Measurements from ENCODE around the gene EPAS1.

Gene EPAS1

DNA sequence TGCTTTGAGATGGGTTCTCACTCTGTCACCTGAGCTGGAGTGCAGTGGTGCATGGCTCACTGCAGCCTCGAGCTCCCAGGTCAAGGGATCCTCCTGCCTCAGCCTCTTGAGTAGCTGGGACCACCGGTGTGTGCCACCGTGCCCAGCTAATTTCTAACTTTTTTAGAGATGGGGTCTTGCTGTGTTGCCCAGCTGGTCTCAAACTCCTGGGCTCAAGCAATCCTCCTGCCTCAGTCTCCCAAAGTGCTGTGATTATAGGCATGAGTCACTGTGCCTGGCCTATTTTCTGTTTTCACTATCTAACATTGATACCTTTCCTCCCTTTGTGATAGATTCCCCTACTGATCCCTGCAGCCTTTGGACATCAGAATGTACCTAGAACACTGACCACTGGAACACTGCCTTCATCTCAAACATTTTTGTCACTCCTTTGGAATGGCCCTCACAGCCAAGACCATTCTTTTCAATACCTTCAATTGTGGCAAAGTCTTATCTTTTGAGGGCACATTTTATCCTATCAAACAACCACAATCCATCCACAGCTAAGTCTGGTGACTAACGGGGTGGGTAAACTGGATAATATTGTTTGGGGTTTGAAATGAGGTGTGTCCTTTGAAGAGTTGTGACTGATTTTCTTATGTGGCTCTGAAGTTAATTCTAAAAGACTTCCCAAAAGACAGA is 43.7 kb downstream of the EPAS1 start:
- no peak for TF ChIP-seq CTCF (IDR thresholded peaks at IDR 0.05; ENCODE audit: extremely low read depth, missing control alignments)
- DNase-seq (ENCODE audit: low spot score): no peak

DNA sequence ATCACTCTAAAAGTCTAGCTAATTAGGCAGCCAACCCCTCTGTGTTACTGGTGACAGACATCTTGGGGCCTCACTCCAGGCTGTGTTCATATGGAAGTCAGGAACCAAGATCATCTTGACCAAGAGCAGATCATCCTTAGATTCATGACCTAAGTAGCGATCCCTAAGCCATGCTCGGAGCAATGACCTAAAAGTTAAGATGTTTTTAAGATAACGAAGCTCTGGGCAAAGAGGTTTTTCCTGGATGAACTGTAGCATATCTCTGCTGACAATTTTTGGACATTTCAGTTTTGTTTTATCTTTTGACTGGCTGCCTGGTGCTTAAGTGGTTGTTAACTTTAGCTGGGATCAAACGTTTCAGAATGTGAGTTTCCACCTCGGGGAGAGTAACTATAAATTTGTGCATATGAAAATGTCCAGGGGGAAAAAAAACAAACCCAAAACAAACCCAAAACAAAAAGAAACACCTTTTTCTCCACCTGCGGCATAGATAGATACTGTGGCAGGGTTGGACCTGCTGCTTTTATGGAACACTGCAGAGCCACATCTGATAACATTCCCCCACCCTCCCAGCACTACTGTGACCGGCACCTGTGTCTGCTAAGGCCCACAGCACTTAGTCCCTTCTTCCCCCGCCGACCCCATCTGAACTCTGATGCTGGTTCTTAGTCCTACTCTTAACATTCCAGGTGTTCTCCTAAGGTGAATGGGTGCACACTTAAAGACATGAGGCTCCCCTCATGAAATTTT is 45.5 kb downstream of the EPAS1 start:
- no peak for TF ChIP-seq CTCF (IDR thresholded peaks at IDR 0.05; ENCODE audit: extremely low read depth, missing control alignments)
- no peak for DNase-seq (ENCODE audit: low spot score)

GRCh38 chr2:46344706-46345105 is 47.5 kb downstream of the EPAS1 start:
- TF ChIP-seq CTCF (IDR thresholded peaks at IDR 0.05; ENCODE audit: extremely low read depth, missing control alignments): no peak
- no peak for DNase-seq (ENCODE audit: low spot score)

DNA sequence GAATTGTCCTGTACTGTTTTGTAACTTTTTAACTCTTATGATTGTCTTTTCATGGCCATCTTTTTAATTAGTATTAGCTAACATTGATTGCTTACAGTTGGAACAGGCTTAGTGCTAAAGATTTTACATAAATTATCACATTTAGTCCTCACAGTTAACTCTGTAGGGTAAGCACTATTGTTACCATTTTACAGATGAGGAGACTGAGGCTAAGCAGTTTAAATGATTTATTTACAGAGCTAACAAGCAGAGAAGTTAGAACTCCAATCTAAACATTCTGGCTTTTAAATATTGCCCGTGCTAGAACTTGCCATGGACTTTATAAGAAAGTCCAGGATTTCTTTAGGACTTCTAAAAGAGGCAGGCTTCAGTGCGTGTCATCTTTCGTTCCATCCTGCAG is 48.6 kb downstream of the EPAS1 start:
- no peak for TF ChIP-seq CTCF (IDR thresholded peaks at IDR 0.05; ENCODE audit: extremely low read depth, missing control alignments)
- no peak for DNase-seq (ENCODE audit: low spot score)

DNA sequence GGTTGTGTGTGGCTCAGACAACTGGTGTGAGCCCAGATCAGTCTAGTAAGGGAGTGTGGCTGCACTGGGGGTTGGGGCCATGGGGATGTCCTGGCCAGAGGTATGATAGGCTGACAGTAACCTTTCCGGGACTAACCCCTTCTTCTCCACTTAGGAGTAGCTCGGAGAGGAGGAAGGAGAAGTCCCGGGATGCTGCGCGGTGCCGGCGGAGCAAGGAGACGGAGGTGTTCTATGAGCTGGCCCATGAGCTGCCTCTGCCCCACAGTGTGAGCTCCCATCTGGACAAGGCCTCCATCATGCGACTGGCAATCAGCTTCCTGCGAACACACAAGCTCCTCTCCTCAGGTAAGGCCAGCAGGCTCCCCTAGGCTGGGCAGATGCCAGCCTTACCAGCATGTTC is 49.5 kb downstream of the EPAS1 start:
- TF ChIP-seq CTCF (IDR thresholded peaks at IDR 0.05; ENCODE audit: extremely low read depth, missing control alignments): no peak
- DNase-seq (ENCODE audit: low spot score): no peak

DNA sequence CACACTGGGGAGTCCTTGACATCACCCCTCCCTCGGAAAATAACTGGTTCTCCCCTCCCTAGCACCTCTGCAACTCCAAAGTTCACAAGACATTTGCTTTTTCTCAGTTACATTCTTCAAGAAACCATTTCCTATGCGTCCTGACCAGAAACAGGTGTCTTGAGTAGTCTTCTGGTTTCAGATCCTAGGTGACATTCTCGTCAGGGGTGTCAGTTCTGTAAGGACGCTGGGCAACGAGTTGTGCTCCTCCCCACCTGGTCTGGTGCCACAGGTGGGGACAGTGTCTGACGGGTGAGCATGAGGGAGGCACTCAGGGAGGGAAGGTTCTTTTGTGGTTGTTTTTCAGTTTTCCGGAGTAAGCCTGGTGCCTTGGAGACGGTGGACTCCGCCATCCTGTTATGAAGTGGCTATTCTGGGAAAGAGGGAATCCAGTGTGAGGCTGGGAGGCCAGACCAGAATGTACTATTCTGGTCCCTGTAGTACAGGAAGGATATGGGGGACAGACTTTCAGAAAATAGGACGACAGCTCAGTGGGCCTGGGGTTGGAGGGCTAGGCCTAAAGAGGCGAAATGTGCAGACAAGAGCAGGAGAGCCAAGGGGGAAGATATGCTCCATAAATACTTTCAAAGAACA is 50.6 kb downstream of the EPAS1 start:
- no peak for TF ChIP-seq CTCF (IDR thresholded peaks at IDR 0.05; ENCODE audit: extremely low read depth, missing control alignments)

DNA sequence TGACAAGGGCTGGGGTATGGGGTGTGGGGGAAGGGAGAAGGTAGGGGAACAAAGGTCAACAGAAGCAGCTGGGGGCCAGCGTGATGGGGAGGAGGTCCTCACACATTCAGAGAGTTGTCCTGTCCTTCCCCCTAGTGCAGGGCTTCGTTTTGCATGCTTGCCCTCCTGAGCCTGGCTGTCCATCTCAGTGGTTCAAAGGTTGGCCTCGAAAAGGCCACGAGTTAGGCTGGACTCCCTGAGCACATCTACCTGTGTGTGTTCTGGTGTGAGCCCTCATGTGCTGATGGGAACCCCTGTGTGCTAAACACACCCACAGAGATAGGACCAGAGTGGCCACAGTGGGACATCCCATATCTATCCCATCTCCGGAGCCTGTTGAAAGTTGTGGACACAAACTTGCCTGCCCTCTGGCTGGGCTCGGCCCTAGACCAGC is 51.9 kb downstream of the EPAS1 start:
- no peak for TF ChIP-seq CTCF (IDR thresholded peaks at IDR 0.05; ENCODE audit: extremely low read depth, missing control alignments)
- DNase-seq (ENCODE audit: low spot score): no peak

More for the DNA sequence above, 50.6 kb downstream of the EPAS1 start:
- DNase-seq (ENCODE audit: low spot score): no peak
